Fibroblast of pulmonary artery (primary cell): Measurements from ENCODE around the gene BOD1.

Experiments
- DNase-seq: peaks from one replicate; pipeline ENCODE4 v3.0.0-alpha.2; 2010; ENCODE audit warnings: low read depth
- H3K4me3 ChIP-seq: replicated peaks from 2 replicates; pipeline ENCODE4 v1.5.1; 2011; ENCODE audit warnings: low read depth, mild to moderate bottlenecking, control low read depth, low read length, moderate library complexity
- TF ChIP-seq, protein P1 (sequence below): IDR thresholded peaks from 2 replicates; pipeline ENCODE4 v1.5.1; 2011; ENCODE audit warnings: mild to moderate bottlenecking, control low read depth, low read length, inconsistent platforms; ENCODE audit errors: missing control alignments

BOD1 gene

GRCh38 chr5:173625673-173626504 is 9.4 kb upstream of the BOD1 start:
- no peak overlapping the region for H3K4me3 ChIP-seq
- TF ChIP-seq, protein P1, sequence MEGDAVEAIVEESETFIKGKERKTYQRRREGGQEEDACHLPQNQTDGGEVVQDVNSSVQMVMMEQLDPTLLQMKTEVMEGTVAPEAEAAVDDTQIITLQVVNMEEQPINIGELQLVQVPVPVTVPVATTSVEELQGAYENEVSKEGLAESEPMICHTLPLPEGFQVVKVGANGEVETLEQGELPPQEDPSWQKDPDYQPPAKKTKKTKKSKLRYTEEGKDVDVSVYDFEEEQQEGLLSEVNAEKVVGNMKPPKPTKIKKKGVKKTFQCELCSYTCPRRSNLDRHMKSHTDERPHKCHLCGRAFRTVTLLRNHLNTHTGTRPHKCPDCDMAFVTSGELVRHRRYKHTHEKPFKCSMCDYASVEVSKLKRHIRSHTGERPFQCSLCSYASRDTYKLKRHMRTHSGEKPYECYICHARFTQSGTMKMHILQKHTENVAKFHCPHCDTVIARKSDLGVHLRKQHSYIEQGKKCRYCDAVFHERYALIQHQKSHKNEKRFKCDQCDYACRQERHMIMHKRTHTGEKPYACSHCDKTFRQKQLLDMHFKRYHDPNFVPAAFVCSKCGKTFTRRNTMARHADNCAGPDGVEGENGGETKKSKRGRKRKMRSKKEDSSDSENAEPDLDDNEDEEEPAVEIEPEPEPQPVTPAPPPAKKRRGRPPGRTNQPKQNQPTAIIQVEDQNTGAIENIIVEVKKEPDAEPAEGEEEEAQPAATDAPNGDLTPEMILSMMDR = peak; percentile 7
- no peak for DNase-seq

- no peak for DNase-seq
- TF ChIP-seq, protein P1 = no peak
Measured at GRCh38 chr5:173625261-173625660, 8.8 kb upstream of the BOD1 start.

DNA sequence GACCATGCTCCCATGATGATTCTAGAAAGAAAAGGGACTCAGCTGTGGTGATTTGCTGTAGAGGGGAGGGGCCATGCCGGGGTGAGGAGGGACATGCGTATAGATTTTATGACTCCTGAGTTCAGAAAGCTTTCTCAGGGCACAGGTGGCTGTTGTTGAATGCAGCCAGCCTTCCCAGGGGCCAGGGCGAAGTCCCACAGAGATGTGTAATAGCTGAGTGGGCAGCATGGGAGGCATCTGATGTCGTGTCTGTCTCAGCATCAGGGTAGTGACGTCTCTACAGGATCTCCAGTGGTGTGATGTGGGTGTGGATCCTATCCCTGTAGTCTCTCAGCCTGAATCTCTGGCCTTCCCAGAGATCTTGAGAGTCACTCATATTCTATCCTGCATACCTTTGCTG is 7.8 kb upstream of the BOD1 start:
- H3K4me3 ChIP-seq = no peak overlapping the region
- no peak for DNase-seq
- TF ChIP-seq, protein P1 = no peak

More at GRCh38 chr5:173625261-173625660, 8.8 kb upstream of the BOD1 start:
- H3K4me3 ChIP-seq = no peak overlapping the region

GRCh38 chr5:173623789-173624188 is 7.3 kb upstream of the BOD1 start:
- no peak for DNase-seq
- TF ChIP-seq, protein P1 = no peak
- H3K4me3 ChIP-seq = no peak overlapping the region

DNA sequence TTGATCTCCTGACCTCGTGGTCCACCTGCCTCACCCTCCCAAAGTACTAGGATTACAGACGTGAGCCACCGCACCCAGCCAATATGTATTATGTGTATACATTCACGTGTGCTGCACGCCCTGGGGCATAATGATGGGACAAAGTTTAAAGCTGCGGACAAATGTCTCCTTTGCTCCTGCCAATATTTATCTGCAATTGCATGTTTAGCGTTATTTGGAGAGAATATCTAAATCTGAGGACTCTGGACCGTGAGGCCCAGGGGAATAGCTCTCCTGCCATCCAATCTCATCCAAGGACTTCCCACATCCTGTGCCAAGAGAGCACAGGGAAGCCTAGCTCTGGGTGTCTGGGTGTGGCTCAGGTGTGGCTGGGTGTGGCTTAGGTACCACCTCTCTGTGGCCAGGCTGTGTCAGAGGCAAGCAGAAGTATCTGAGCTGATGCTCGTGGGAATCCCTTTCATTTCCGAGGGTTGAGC is 6.9 kb upstream of the BOD1 start:
- no peak for DNase-seq
- no peak overlapping the region for H3K4me3 ChIP-seq
- TF ChIP-seq, protein P1 = no peak

DNA sequence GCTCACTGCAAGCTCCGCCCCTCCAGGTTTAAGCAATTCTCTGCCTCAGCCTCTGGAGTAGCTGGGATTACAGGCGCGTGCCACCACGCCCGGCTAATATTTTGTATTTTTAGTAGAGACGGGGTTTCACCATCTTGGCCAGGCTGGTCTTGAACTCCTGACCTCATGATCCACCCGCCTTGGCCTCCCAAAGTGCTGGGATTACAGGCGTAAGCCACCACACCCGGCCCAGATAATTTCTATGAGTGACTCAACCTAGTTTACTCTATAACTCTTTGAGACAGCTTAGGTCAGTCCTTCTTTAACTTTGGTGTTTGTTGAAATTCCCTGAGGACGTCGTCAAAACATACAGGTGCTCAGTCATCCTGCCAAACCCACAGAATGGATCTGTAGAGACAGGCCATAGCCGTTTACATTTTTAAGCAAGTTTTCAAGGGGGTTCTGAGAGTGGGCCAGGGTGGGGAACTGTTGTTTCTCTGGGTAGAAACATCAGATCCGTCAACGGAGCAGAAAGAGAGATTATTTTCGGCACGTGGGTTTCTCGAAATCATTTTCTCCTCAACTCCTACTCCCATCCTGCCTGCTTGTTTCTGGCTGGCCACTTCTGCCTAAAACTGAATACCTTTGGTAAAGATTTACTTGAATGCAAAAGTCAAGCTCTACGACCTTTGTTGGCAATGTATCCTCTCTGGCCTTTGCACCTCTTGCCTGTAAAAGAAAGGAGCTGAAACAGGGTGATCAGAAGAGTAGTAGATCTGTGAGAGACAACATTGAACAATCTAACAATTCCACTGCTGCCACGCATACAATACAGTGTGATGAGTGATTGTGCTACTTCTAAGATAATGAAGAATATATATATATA is 6.0 kb upstream of the BOD1 start:
- H3K4me3 ChIP-seq = no peak overlapping the region
- TF ChIP-seq, protein P1 = no peak
- no peak for DNase-seq
